Measurements from ENCODE around the gene LPIN2.

LPIN2 gene

DNA sequence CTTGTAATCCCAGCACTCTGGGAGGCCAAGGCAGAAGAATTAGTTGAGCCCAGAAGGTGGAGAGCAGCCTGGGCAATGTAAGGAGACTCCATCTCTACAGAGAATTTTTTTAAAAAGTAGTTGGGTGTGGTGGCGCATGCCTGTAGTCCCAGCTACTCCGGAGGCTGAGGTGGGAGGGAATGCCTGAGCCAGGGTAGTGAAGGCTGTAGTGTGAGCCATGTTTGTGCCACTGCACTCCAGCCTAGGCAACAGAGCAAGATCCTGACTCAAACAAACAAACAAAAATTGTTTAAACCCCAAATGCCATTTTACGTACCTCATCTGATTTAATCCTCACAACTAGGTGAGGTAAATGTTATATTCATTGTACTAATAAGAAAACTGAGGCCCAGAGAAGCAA lies 38.2 kb downstream of the LPIN2 start:
- TF ChIP-seq CTCF (IDR thresholded peaks at IDR 0.05; ENCODE audit: low read depth, low read length): no peak
- no peak for TF ChIP-seq POLR2A (IDR thresholded peaks at IDR 0.05; ENCODE audit: extremely low read depth, insufficient read length)
- TF ChIP-seq MAX (IDR thresholded peaks at IDR 0.05; ENCODE audit: low read depth, low read length): no peak
- no peak for TF ChIP-seq MYC (IDR thresholded peaks at IDR 0.05; ENCODE audit: low read depth, low read length)
- no peak for DNase-seq (ENCODE audit: low read depth)
- no peak overlapping the region for H3K4me3 ChIP-seq (ENCODE audit: low read depth, low read length)

- peak overlapping the region; percentile 52 for H3K4me3 ChIP-seq (ENCODE audit: low read depth, low read length)
- no peak for TF ChIP-seq CTCF (IDR thresholded peaks at IDR 0.05; ENCODE audit: low read depth, low read length)
- TF ChIP-seq MAX (IDR thresholded peaks at IDR 0.05; ENCODE audit: low read depth, low read length): no peak
- TF ChIP-seq MYC (IDR thresholded peaks at IDR 0.05; ENCODE audit: low read depth, low read length): no peak
- no peak for TF ChIP-seq POLR2A (IDR thresholded peaks at IDR 0.05; ENCODE audit: extremely low read depth, insufficient read length)
- DNase-seq (ENCODE audit: low read depth): peak; percentile 77
Measured at GRCh38 chr18:2971741-2972552, 41.0 kb downstream of the LPIN2 start.

DNA sequence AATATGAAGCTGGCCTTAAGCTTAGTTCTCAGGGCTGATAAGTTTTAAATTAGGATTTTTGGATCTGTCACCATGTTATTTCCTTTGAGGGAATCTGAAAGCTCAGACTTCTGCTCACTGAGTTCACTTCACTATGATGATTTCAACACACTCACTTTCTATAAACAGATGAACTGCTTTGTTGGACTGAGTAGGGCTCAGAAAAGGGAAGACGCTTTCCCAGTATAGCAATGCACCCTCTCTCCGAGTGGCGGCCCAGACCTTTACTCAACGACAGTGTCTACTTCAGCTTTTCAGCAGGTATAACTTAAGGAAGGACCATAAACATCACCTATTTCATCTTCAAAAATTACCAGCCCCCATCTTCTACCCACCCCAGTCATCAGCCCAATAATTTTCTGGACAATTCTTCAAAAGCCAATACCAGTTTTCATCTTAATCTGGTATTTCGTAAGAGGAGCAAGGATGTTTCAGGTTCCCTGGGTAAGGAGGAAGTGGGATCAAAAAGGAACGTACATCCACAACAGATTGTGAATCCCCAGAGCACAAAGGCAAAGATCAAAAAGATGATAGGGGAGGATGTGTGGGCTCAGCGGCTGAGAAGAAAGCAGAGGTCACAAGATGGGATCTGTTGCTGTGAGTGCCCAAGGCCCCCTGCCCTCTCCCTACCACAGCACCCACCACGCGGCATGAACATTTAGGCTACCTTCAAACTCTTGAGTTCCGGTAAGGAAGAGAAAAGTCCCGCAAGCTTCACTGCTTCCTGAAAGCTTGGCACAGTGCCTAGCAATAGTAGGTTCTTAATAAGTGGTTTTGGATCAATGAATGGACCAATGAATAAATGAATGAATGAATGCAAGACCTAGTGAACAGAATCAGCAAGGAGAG lies 41.9 kb downstream of the LPIN2 start:
- peak; percentile 87 for DNase-seq (ENCODE audit: low read depth)
- H3K4me3 ChIP-seq (ENCODE audit: low read depth, low read length): peak overlapping the region; percentile 42
- TF ChIP-seq MYC (IDR thresholded peaks at IDR 0.05; ENCODE audit: low read depth, low read length) (peak; percentile 23; the same call in 1 of the 2 replicates), POLR2A (IDR thresholded peaks at IDR 0.05; ENCODE audit: extremely low read depth, insufficient read length) (no peak), CTCF (IDR thresholded peaks at IDR 0.05; ENCODE audit: low read depth, low read length) (peak; percentile 22), MAX (IDR thresholded peaks at IDR 0.05; ENCODE audit: low read depth, low read length) (no peak)

DNA sequence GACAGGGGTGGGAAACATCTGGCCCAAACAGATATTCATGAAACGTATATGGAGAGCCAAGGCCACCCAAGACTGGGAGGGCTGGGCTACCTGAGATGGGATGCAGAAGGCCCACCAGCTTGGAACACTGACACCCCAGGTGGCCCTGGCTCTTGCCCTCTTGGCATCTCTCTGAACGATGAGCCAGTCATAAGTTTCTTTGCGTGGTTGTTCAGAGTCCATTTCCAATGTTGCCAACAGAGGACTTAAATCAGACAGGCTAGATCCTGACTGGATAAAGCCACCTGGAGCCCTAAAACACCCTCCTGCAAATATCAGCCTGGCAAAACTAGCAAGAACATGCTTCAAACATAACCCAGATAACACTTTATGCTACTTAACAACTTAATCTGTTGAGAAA lies 42.6 kb downstream of the LPIN2 start:
- H3K4me3 ChIP-seq (ENCODE audit: low read depth, low read length): no peak overlapping the region
- DNase-seq (ENCODE audit: low read depth): no peak
- TF ChIP-seq MYC (IDR thresholded peaks at IDR 0.05; ENCODE audit: low read depth, low read length): no peak
- TF ChIP-seq CTCF (IDR thresholded peaks at IDR 0.05; ENCODE audit: low read depth, low read length): no peak
- no peak for TF ChIP-seq MAX (IDR thresholded peaks at IDR 0.05; ENCODE audit: low read depth, low read length)
- TF ChIP-seq POLR2A (IDR thresholded peaks at IDR 0.05; ENCODE audit: extremely low read depth, insufficient read length): no peak

DNA sequence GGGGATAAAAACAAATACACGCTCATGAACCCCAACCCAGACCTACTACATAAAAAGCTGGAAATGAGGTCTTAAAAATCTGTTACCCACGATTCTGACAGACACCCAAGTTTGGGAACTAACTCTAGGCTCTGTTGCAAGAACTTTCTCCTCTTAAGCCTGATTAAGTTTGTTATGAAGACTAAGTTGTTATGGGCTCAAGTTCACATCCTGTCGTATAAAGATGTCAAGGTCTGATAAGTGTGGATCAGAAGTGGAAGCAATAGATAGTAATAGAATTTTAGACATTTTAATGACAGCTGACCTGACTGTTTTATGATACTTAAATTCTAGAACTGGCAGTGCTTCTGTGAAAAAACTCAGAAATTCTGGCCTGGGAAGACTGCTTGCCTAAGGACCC lies 43.2 kb downstream of the LPIN2 start:
- no peak overlapping the region for H3K4me3 ChIP-seq (ENCODE audit: low read depth, low read length)
- peak; percentile 45 for DNase-seq (ENCODE audit: low read depth)
- TF ChIP-seq MAX (IDR thresholded peaks at IDR 0.05; ENCODE audit: low read depth, low read length) (no peak), POLR2A (IDR thresholded peaks at IDR 0.05; ENCODE audit: extremely low read depth, insufficient read length) (no peak), MYC (IDR thresholded peaks at IDR 0.05; ENCODE audit: low read depth, low read length) (no peak), CTCF (IDR thresholded peaks at IDR 0.05; ENCODE audit: low read depth, low read length) (no peak)
